ENCODE measurements around the gene ATOX1.
"Not testable (repeated sequence)": the region's sequence is repeated elsewhere in the genome, so short reads cannot be mapped to it uniquely, and the experiment has no call there.

The ATOX1 gene

GRCh38 chr5:151793358-151793757 is 34.9 kb upstream of the ATOX1 start:
- H3K4me3 ChIP-seq (ENCODE audit: low read length), result no peak overlapping the region
- no peak for TF ChIP-seq CTCF (IDR thresholded peaks at IDR 0.05; ENCODE audit: insufficient read depth, low read depth, low read length, missing control alignments)
- no peak for DNase-seq (ENCODE audit: low read depth)

DNA sequence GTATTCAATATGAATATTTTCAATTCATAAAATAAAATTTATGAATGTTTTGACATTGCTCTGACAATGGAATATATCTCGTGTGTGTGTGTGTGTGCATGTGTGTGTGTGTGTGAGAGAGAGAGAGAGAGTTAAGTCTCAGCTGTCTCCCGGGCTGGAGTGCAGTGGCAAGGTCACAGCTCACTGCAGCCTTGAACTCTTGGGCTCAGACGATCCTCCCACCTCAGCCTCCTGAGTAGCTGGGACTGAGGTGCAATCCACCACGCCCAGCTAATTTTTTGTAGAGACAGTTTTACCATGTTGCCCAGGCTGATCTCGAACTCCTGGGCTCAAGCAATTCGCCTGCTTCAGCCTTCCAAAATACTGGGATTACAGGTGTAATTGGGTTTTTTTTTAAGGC is 29.4 kb upstream of the ATOX1 start:
- no peak for TF ChIP-seq CTCF (IDR thresholded peaks at IDR 0.05; ENCODE audit: insufficient read depth, low read depth, low read length, missing control alignments)
- no peak for DNase-seq (ENCODE audit: low read depth)
- no peak overlapping the region for H3K4me3 ChIP-seq (ENCODE audit: low read length)

- H3K4me3 ChIP-seq (ENCODE audit: low read length), result no peak overlapping the region
- TF ChIP-seq CTCF (IDR thresholded peaks at IDR 0.05; ENCODE audit: insufficient read depth, low read depth, low read length, missing control alignments), result no peak
- DNase-seq (ENCODE audit: low read depth), result no peak
These were observed 28.0 kb upstream of the ATOX1 start for GRCh38 chr5:151786468-151786867.

DNA sequence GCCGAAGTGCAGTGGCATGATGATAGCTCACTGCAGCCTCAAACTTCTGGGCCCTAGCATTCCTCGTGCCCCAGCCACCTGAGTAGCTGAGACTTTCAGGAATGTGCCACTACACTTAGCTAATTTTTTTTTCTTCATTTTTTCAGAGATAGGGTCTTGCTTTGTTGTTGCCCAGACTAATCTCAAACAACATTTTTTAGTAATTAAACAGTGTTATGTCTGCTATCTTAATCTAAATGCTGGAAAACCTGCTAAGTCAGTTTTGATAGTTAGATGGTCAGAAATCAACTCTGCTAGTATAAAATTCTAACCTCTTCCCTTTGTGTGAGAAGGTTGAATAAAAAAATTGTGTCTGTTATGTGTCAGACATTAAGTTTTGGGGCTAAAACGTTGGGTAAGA is 25.7 kb upstream of the ATOX1 start:
- no peak for TF ChIP-seq CTCF (IDR thresholded peaks at IDR 0.05; ENCODE audit: insufficient read depth, low read depth, low read length, missing control alignments)
- no peak for DNase-seq (ENCODE audit: low read depth)
- H3K4me3 ChIP-seq (ENCODE audit: low read length), result no peak overlapping the region

DNA sequence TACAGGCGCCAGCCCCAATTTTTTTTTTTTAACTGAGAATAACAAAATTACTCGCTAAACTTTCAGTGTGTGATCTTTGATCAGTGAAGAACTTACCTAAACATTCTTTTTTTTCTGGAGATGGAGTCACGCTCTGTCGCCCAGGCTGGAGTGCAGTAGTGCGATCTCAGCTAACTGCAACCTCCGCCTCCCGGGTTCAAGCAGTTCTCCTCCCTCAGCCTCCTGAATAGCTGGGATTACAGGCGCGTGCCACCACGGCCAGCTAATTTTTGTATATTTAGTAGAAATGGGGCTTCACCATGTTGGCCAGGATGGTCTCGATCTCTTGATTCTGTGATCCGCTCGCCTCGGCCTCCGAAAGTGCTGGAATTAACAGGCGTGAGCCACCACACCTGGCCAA is 25.2 kb upstream of the ATOX1 start:
- not testable (repeated sequence) for H3K4me3 ChIP-seq (ENCODE audit: low read length); DNase-seq (ENCODE audit: low read depth)

- H3K4me3 ChIP-seq (ENCODE audit: low read length), result no peak overlapping the region
- DNase-seq (ENCODE audit: low read depth), result no peak
- TF ChIP-seq CTCF (IDR thresholded peaks at IDR 0.05; ENCODE audit: insufficient read depth, low read depth, low read length, missing control alignments), result no peak
These were observed 22.8 kb upstream of the ATOX1 start for GRCh38 chr5:151781201-151781600.

DNA sequence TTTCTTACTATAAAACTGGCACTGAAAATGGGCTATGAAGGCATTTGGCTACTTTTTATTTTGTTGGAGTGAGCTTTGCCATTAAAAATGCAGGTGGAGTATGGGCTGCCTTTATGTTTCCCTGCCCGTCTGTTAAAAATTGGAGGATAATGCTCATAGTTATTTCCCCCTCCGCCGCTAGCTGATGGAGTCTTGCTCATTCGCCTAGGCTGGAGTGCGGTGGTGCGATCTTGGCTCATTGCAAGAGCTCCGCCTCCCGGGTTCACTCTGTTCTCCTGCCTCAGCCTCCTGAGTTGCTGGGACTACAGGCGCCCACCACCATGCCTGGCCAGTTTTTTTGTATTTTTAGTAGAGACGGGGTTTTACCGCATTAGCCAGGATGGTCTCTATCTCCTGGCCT is 21.9 kb upstream of the ATOX1 start:
- no peak overlapping the region for H3K4me3 ChIP-seq (ENCODE audit: low read length)
- TF ChIP-seq CTCF (IDR thresholded peaks at IDR 0.05; ENCODE audit: insufficient read depth, low read depth, low read length, missing control alignments), result no peak
- DNase-seq (ENCODE audit: low read depth), result no peak

Data from epithelial cell of esophagus (primary cell).